ENCODE results near the gene TP53RK. TPM values are rescaled to one million over a fixed set of nuclear protein-coding genes. Genes with fewer than 3 reads are reported as not detected.

Gene TP53RK
- total and polyA plus RNA-seq, 2 of the 13 experiments (the other 11 are each of a cell fraction or from before 2014, with no cell fraction given): 12.9 to 25.5 TPM

DNA sequence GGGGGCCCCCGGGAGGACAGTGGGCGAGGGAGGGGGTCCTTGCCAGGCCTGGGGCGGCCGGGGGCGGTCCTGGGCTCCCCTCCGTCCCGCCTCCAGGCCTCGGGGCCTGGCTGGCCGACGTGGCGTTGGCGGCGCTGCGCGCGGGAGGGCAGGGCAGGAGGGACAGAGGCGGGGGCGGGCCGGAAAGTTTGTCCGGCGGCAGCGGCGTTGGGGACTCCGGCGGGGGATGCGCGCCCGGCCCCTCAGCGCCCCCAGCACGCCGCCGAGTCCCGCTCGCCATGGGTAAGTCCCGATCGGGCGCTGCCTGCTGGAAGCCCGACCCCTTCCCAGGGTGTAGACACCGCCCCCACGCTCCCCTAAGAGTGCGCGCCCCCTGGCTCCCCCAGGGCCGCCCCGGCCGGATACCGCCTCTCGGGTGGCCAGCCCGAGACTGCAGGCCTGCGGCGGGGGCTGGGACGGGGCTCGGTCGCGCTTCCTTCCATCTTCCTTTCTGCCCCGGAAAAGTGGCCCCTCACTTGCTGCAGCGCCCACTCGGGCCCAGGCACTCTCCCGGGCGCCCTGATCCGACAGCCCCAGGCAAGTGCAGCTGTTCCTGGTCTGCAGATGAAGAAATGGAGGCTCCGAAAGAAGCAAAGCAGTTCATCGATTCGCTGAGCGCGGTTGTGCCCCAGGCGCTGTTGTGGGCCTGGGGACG, 20.4 kb upstream of the TP53RK start, which contains the start of gene SLC2A10 (continued):
- TF ChIP-seq KLF15 (CRISPR knock-in tag; IDR thresholded peaks at IDR 0.05; ENCODE audit: borderline replicate concordance): 0 out of 2 replicates have a peak, but pooled peaks have one; percentile 40
- TF ChIP-seq, protein P1, sequence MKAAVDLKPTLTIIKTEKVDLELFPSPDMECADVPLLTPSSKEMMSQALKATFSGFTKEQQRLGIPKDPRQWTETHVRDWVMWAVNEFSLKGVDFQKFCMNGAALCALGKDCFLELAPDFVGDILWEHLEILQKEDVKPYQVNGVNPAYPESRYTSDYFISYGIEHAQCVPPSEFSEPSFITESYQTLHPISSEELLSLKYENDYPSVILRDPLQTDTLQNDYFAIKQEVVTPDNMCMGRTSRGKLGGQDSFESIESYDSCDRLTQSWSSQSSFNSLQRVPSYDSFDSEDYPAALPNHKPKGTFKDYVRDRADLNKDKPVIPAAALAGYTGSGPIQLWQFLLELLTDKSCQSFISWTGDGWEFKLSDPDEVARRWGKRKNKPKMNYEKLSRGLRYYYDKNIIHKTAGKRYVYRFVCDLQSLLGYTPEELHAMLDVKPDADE (CRISPR knock-in tag; IDR thresholded peaks at IDR 0.05): peak; percentile 51
- no peak for TF ChIP-seq FOSL1 (CRISPR knock-in tag; IDR thresholded peaks at IDR 0.05; ENCODE audit: borderline replicate concordance)
- peak; percentile 70; the same call in 1 of the 2 replicates for TF ChIP-seq TSC22D2 (CRISPR knock-in tag; IDR thresholded peaks at IDR 0.05; ENCODE audit: borderline replicate concordance)
- peak; percentile 45; the same call in 1 of the 2 replicates for TF ChIP-seq AHR (CRISPR knock-in tag; IDR thresholded peaks at IDR 0.05)
- TF ChIP-seq, protein P2, sequence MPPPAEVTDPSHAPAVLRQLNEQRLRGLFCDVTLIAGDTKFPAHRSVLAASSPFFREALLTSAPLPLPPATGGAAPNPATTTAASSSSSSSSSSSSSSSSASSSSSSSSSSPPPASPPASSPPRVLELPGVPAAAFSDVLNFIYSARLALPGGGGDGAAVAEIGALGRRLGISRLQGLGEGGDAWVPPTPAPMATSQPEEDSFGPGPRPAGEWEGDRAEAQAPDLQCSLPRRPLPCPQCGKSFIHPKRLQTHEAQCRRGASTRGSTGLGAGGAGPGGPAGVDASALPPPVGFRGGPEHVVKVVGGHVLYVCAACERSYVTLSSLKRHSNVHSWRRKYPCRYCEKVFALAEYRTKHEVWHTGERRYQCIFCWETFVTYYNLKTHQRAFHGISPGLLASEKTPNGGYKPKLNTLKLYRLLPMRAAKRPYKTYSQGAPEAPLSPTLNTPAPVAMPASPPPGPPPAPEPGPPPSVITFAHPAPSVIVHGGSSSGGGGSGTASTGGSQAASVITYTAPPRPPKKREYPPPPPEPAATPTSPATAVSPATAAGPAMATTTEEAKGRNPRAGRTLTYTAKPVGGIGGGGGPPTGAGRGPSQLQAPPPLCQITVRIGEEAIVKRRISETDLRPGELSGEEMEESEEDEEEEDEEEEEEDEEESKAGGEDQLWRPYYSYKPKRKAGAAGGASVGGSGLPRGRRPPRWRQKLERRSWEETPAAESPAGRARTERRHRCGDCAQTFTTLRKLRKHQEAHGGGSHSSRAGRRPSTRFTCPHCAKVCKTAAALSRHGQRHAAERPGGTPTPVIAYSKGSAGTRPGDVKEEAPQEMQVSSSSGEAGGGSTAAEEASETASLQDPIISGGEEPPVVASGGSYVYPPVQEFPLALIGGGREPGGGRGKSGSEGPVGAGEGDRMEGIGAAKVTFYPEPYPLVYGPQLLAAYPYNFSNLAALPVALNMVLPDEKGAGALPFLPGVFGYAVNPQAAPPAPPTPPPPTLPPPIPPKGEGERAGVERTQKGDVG (CRISPR knock-in tag; IDR thresholded peaks at IDR 0.05; ENCODE audit: borderline replicate concordance): 0 out of 2 replicates have a peak, but pooled peaks have one; percentile 11
- TF ChIP-seq ATF1 (CRISPR knock-in tag; IDR thresholded peaks at IDR 0.05): no peak
- TF ChIP-seq, protein P3, sequence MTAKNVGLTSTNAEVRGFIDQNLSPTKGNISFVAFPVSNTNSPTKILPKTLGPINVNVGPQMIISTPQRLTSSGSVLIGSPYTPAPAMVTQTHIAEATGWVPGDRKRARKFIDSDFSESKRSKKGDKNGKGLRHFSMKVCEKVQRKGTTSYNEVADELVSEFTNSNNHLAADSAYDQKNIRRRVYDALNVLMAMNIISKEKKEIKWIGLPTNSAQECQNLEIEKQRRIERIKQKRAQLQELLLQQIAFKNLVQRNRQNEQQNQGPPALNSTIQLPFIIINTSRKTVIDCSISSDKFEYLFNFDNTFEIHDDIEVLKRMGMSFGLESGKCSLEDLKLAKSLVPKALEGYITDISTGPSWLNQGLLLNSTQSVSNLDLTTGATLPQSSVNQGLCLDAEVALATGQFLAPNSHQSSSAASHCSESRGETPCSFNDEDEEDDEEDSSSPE (CRISPR knock-in tag; IDR thresholded peaks at IDR 0.05): peak; percentile 90
- TF ChIP-seq ZNF441 (CRISPR knock-in tag; IDR thresholded peaks at IDR 0.05; ENCODE audit: borderline replicate concordance): peak; percentile 38; the same call in 1 of the 2 replicates
- no peak for TF ChIP-seq TIGD3 (CRISPR knock-in tag; IDR thresholded peaks at IDR 0.05; ENCODE audit: borderline replicate concordance)
- TF ChIP-seq PLRG1 (conservative IDR thresholded peaks at IDR 0.05): no peak
- peak; percentile 94 for TF ChIP-seq PHF21A (CRISPR knock-in tag; IDR thresholded peaks at IDR 0.05)
- TF ChIP-seq KLF13 (CRISPR knock-in tag; IDR thresholded peaks at IDR 0.05): no peak; the same call in 1 of the 2 replicates
- TF ChIP-seq, protein P4, sequence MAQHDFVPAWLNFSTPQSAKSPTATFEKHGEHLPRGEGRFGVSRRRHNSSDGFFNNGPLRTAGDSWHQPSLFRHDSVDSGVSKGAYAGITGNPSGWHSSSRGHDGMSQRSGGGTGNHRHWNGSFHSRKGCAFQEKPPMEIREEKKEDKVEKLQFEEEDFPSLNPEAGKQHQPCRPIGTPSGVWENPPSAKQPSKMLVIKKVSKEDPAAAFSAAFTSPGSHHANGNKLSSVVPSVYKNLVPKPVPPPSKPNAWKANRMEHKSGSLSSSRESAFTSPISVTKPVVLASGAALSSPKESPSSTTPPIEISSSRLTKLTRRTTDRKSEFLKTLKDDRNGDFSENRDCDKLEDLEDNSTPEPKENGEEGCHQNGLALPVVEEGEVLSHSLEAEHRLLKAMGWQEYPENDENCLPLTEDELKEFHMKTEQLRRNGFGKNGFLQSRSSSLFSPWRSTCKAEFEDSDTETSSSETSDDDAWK (CRISPR knock-in tag; IDR thresholded peaks at IDR 0.05): no peak
- TF ChIP-seq MEIS2 (CRISPR knock-in tag; IDR thresholded peaks at IDR 0.05): no peak
- TF ChIP-seq KLF16 (CRISPR knock-in tag; IDR thresholded peaks at IDR 0.05): peak; percentile 77 to 84; a peak in 2 of 4 replicates
- TF ChIP-seq, protein P5, sequence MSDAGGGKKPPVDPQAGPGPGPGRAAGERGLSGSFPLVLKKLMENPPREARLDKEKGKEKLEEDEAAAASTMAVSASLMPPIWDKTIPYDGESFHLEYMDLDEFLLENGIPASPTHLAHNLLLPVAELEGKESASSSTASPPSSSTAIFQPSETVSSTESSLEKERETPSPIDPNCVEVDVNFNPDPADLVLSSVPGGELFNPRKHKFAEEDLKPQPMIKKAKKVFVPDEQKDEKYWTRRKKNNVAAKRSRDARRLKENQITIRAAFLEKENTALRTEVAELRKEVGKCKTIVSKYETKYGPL (CRISPR knock-in tag; IDR thresholded peaks at IDR 0.05): no peak
- peak; percentile 50; the same call in 1 of the 2 replicates for TF ChIP-seq ZNF414 (CRISPR knock-in tag; IDR thresholded peaks at IDR 0.05)
- peak; percentile 79; the same call in 1 of the 2 replicates for TF ChIP-seq ZNF776 (CRISPR knock-in tag; IDR thresholded peaks at IDR 0.05)

All from HepG2 (cell line).